Bone marrow (tissue), 2 donors: Measurements from ENCODE around the gene NUAK1.
"Not testable (repeated sequence)": the region's sequence is repeated elsewhere in the genome, so short reads cannot be mapped to it uniquely, and the experiment has no call there.

Experiments
- DNase-seq, 2 donors: peaks; one replicate each; lab custom pipeline; 2025; lab: John Stamatoyannopoulos, UW

The NUAK1 gene

DNA sequence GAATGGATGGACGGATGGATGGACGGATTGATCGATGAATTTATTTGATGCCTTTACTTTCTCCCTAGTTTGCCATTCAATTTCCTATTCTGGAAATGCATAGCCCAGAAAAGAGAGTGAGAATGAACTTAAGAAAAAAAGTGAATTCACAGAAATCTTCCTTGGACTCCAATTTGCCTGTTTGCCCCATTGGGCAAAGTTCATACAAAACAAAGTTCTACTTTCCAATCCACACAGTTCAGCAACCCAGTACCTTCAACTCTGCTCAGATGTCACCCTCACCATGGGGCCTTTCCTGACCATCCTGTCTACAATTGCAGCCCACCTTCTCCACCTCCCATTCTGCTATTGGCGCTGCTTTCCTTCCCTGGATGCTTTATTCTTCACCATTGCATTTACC, 8.2 kb upstream of the NUAK1 start:
- no peak for DNase-seq

DNA sequence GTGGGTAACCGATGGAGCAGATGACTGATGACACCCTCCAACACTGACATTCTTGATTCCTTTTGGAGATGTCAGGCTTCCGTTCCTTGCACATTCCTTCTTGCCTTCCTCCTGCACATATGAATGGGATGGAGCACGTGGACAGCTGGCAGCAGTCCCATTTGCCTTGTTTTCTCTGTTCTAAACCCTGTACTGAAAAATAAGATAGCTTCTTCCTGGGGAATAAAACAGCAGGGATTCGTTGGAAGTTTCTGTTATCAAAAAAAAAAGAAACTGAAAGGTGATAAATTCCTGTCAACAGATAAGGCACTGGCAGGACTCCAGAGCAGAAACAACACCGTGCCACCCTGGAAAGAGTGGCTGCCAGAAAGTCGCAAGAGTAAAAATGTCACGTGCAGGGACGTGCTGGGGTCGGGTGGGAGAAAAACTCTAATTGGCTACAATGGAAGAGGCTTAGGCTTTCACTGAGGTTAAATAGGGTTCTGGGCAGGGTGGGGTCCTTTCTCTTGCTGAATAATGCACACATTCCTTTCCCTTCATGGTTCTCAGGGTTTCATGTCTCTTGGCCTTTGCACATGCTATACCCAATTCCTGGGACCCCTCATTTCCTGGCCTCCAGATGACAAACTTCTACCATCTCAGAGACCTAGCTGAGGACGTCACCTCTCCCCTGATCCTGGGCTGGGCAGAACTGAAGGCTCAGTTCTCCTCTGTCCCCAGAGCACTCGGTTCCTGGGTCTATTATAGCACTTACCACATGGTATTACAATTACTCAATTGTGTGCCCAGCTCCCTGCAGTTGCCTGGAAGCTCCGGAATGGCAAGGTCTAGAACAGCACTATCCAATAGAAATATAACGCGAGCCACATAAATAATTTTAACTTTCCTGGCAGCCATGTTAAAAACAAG, 7.0 kb upstream of the NUAK1 start:
- no peak for DNase-seq

DNA sequence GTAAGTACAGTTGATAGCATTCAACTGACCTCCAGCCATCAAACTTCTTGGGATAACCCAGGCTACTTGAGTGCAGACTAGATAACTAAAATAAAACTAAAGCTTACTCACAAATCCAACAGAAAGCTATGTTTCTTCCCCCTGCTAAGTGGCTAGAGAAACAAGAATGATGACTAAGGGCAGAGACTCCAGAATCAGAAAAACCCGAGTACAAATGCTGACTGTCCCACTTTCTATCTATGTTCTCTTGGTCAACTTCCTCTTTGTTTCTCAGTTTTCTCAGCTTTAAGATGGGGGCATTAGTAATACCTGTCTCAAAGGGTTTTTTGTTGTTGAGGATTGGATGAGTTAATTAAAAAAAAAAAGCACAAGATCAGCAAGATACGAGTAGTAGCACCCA, 6.1 kb upstream of the NUAK1 start:
- DNase-seq = no peak

DNA sequence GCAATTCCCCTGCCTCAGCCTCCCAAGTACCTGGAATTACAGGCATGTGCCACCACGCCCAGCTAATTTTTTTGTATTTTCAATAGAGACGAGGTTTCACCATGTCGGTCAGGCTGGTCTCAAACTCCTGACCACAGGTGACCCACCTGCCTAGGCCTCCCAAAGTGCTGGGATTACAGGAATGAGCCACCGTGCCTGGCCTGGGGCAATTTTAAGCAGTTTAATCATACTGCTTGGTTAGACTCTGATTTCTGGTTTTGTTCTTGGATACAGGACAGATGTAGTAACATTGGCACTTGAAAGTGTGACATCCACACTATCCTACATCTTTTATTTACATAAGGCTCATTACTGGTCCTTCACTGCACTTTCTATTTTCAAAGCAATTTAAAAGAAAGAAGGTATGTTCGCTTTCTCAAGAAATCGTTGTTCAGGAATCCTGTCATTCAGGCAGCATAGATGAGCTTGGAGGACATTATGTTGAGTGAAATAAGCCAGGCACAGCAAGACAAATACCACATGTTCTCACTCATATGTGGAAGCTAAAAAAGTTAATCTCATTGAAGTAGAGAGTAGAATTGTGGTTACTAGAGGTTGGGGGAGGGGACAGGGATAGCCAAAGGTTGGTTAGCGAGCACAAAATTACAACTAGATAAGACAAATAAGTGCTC, 4.0 kb upstream of the NUAK1 start:
- DNase-seq = no peak

DNA sequence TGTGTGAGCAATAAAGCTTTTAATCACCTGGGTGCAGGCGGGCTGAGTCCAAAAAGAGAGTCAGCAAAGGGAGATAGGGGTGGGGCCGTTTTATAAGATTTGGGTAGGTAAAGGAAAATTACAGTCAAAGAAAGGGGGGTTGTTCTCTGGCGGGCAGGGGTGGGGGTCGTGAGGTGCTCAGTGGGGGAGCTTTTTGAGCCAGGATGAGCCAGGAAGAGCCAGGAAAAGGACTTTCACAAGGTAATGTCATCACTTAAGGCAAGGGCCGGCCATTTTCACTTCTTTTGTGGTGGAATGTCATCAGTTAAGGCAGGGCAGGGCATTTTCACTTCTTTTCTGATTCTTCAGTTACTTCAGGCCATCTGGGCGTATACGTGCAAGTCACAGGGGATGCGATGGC, 3.2 kb upstream of the NUAK1 start:
- DNase-seq = not testable (repeated sequence)

DNA sequence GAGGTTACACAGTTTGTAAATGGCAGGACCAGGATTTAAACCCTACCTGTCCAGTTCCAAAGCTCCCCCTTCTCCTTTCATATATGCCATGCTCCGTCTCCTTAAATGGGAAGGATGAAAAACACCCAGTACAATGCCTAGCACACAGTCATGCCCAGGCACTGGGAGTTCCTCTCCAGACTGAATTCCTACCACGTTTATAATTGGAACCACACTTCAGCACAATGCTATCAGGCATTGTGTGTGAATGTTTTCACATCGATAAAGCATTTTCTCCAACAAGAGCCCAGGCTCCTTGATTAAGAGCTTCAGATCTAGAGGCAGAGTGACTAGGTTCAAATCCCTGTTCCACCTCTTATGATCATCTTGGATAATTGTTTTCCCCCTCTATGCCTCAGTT, 2.7 kb upstream of the NUAK1 start:
- no peak for DNase-seq

DNA sequence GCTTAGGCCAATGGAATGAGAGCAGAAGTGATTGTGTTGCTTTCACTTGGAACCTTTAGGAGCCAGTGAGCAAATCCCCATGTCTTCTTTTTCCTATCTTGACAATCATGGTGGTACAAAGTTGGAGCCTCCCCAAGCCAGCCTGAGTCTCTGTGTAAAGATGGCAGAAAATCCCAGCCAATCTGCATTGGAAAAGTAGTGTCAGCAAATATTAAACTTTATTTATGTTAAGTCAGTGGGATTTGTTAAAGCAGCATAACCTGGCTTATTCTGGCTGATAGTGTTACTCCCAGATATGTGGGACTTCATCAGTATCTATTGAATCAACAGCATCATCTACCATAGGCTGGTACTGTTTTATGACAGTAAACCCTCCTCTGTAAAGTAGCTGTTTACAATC, 2.2 kb upstream of the NUAK1 start:
- DNase-seq = no peak

DNA sequence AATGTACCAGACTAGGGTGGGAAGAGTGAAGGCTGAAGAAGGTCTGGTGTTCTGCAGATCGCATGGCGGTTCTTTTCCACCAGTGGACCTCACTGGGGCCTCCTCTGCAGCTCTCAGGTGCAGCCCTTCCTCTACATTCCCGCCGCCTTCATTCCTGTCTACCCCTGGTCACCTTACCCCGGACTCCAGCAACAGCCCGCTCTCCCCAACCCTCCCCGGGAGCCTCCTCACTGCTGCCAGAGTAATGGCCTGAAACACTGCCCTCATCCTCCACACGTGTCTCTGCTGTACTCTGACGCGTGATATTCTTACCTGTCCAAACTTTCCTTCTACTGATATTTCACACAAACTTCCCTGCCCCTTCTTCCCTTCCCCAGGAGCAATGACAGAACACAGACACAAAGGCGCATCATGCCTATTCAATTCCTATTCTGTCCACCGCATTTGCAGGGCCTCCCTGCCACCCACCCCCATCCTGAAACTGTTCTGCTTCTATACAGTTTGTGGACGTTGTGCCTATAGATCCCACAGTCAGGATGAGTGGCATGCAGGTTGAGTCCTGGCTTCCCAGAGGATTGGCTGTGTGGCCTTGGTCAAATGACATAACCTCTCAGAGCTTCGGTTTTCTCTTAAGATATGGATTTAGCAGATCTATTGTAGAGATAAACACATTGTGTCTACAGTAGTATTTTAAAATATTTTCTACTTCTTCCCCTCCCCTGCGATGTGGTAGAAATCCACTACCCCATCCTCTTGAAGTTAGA, 1.7 kb upstream of the NUAK1 start:
- DNase-seq = no peak

DNA sequence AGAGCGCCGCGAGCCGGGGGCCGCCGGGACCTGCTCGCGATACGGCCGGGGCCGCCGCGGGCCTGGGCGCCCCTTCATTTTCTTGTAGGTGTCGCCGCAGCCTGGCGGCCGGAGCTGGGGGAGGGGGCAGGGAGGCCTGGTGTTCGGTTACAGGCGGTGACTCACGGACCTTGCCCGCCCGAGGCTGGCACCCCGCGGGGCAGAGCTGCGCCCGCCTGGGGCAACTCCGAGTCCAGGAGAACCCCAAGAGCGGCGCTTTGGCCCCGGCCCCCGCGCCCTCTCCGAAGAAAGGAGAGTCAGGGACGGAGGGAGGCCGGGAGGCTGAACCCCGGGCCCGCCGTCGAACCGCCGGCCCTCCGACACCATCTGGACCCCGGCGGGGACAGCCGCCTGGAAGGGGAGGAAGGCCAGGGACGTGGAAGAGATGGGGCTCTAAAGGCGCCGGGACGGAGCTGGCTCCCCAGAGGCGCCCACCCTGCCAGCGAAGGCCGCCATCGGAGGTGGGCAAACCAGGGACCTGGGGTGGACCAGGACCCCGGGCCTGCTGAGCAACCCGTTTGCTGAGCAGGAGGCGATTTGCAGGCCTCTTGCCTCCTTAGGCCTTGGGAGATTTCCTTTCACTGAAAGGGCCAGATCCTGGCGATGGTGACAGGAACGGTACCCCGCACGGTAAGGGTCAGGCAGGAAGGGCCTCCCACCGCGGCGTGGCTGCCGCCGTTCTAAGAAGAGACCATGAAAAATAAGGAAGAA, 843 bp upstream of the NUAK1 start:
- DNase-seq = peak in 1 of 2 donors; percentile 17

DNA sequence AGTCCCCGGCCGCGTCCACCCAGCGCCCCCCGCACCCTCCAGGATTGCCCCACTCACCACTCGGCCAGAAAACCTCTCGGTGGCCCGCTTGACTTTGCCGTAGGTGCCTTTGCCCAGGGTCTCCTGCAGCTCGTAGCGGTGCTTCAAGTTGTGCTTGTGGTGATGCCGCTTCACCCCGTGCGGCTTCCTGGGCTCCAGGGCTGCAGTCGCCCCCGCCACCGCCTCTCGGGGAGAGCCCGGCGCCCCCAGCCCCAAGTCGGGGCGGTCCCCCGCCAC, 459 bp downstream of the NUAK1 start:
- DNase-seq = no peak

DNA sequence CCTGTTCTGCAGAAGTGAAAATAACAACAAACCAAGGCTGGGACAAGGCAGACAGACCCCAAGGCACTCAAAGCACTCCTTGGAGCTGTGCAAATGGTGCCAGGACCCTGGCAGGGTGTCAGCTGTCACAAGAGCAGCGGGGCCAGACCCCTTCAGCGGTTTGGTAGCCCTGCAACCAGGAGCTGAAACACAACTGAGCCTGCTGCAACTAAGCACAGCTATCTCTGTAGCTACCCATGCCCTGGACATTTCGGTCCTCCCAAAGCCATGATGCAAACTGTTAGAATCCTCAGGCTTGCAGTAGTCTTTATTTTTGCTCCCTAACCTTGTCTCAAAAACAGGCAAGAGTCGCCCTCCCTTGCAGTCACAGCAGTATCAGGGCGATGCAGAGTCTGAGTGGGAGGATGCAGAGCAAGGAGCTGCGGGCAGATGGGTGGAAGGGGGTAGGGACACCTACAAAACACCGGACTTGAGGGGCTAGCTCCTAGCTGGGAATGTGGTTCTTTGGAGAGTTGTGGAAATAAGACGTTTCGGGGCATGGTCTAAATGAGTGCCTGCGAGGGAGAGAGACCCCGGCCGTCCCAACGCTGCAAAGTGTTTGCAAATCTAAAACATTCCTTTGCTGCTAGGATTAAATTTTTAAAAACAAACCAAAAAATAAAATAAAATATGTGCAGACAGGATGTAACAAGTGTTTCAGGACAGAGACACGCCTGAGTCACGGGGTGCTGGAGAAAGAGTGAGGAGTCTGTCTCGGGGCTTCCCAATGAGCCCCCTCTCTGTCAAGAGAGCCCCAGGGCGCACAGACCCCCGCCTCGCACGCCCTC, 1.0 kb downstream of the NUAK1 start:
- no peak for DNase-seq

DNA sequence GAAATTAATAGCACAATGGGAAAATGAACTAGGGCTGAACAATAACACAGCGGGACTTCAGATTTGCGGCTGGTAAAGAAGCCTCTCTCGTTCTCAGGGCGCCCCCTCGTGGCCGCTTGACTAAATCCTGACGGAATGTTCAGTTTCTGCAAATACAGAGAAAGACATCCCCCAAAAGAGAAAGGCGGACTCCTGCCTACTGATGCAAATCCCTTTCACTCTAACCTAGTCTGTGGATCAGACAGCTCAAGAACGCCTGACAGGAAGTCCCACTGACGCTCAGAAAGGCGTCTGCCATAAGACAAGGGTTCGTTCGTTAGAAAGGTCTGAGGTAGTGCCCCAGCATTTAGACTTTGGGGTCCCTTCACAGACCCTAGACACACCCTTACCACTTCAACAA, 2.5 kb downstream of the NUAK1 start:
- peak; percentile 13 to 25 for DNase-seq

DNA sequence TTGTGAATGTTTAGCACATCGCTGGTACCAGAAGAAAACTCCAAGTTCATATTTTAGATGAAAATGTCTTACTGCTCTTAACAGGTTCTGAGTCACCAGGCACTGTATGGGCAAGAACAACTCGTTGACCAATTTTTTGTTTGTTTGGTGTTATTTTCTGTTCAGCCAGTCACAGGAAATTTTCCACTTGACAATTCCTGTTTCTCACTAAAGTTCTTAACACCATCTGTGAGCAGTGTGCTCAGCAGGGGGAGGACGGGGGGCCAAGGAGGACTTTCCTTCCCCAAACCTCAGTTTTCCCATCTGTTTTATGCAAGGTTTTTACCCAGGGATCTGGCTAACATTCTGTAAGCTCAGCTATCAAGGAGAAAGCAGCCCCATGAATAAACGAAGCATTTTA, 3.0 kb downstream of the NUAK1 start:
- no peak for DNase-seq

DNA sequence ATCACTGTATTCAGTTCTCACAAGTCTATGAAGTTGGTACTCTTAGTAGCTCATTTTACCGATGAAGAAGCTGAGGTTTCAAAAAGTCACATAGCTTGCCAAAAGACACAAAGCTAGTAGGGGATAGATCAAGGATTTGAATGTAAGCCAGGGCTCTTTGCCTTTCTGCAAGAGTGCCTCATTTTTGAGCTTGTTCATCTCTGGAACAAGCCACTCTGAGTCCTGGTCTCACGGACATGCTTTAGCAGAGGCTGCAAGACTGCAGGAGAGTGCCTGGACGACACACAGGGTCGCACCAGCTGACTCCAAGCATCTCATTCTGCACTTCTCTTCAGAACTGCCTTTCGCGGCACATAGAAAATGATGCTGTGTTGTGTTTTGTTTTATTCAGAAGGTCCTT, 3.7 kb downstream of the NUAK1 start:
- DNase-seq = no peak

DNA sequence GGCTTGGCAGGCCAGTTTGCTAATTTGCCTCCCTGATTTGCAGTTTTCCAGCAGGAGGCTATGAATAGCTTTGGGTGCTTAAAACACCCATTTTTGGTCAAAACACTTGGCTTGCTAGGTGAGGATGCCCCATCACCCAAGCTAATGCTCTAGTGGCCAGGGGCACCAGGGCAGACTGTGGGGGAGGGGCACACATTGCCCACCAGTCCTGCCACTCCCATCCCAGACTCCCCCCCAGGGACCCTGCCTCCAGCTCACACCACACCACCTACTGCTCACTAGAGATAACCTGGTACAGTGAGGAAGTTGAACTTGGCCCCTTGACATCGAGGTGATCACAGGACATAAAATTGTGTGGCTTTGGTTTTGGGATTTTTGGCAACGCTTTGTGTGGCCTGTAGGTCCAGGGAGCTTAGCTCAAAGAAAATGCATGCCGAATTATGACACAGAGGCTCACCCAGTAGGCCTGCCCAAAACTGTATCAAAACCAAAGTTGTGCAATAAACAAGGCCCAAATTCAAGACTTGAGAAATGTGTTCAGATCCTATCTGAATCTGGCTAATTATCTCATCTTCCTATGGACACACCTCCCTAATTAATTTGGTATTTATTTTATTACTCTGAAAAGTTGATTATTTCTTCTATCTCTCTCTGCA, 4.3 kb downstream of the NUAK1 start:
- no peak for DNase-seq

DNA sequence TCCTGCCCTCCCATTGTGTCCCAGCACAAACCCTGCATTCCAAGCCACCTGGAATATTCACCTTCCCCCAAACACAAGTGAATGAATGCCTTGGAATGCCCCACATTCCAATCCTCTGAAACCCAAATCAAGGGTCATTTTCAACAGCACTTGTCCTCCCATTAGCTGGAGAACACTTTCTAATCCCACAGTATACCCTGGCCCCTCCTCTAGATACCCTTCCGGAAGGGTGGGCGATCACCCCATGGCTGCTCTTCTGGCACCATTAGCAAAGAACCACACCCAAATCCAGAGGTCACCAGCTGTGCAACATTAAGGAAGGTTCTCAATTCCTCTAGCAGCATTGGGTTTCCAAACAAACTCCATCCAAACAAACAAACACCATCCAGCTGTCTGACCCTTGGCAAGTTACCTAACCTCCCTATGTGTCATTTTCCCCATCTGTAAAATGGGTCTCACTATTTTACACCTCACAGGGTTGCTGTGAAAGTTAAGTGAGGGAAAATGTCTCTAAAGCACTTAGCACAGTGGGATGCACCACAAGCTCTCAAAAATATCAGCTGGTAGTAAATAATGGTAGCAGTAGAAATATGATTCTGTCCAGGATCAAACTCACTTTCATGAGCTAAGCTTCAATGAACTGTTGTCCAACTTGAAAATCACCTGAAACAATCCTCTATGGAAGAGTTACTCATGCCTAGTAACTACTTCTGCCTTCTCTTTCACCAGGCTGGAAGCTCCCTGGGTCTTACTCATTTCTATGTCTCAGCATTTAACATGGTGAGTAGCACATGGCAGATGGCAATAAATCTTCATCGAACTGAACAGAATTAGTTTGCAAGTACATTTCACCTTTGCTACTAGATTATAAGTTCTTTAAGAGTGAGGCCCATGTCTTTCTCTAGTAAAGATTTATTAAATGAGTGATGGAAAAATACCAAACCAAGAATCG, 5.3 kb downstream of the NUAK1 start:
- no peak for DNase-seq

DNA sequence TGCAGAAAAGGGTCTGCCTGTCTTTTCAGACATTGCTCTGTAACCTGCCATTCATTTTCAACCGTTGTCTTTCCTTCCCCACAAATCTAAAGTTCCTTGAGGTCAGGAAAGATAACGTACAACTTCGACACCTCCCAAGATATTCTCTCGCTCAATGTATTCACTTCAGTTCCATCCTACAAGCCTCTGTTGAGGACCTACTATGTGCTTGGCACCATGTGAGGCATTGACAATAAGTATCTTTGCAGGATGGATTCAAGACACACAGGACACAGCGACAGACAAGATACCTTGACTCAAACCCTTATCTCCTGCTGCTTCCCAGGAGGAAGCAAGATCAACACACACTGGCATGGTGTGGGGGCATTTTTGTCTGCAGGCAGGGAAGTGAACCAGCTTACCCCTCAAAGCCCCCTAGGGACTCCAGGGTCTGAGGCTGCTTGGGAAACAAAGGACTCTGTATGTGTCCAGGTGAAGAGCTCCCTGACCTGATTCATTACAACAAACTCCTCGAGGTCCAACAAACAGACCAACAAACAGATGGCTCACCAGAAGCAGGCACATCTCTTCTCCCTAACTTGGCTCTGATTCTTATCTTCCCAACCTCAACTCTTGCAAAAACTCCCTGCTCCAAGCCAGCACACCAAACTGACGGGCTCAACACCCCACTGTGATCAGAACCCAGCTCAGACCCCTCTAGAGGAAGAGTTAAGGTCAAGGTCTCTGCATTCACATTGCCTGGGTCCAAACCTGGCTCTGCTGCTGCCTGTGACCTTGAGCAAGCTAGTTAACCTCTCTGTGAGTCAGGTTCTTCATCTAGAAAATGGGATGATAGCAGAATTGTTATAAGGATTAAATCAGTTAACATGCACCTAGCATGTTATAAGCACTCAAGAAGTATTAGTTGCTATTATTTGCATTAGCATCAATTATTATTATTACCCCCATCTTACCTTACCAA, 6.3 kb downstream of the NUAK1 start:
- DNase-seq = no peak

DNA sequence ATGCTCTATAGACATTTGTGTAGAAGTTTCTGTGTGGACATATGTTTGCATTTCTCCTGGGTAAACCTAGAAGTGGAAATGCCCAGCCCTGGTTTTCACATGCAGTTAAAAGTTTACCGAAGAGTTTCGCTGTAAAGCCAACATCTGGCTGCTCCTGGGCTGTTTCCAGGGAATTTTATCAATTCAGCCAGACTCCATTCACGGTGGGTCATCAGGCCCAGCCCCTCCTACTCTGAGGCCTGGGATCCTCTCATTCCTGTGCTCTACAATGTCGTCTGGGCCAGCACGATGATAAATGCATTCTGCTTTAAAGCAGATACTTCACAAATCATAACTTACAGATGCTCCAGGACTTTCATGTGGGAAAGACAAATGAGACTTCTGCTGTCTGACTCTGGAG, 7.1 kb downstream of the NUAK1 start:
- no peak for DNase-seq
